Heart right ventricle (tissue), 16 donors: ENCODE data around the gene CLTB. TPM values are rescaled to one million over a fixed set of nuclear protein-coding genes. Genes with fewer than 3 reads are reported as not detected.
A peak's percentile ranks its signal among the peaks of the same experiment; 100 is the strongest.

Experiments
- ATAC-seq, 8 donors: fragments of 200-7000 bp; cut with Tn5 transposase; one replicate each; pipeline ENCODE4 v1.9.1; 2020; ENCODE audit warnings: mild to moderate bottlenecking in 8 of 8, moderate library complexity in 8 of 8, moderate number of reproducible peaks in 1 of 8
- DNase-seq, 2 donors: peaks; one replicate each; pipeline ENCODE4 v3.0.0-alpha.2; 2020
- H3K27ac ChIP-seq, 10 donors: fragments of 200-600 bp; sonication (generic) in 2 of 10; one replicate each; pipeline versions ENCODE4 v1.5.0 to v1.8.0; 2020 to 2022; ENCODE audit warnings: mild to moderate bottlenecking in 3 of 10
- H3K27me3 ChIP-seq, 7 donors: fragments of 200-600 bp; one replicate each; pipeline ENCODE4 v1.8.0; 2021 to 2022; ENCODE audit warnings: mild to moderate bottlenecking in 2 of 7
- H3K36me3 ChIP-seq, 9 donors: fragments of 200-600 bp; sonication (generic) in 1 of 9; one replicate each; pipeline versions ENCODE4 v1.5.0 to v1.8.0; 2020 to 2022; ENCODE audit warnings: mild to moderate bottlenecking in 2 of 9
- H3K4me1 ChIP-seq, 9 donors: fragments of 200-600 bp; sonication (generic) in 1 of 9; one replicate each; pipeline versions ENCODE4 v1.5.0 to v1.8.0; 2020 to 2022; ENCODE audit warnings: mild to moderate bottlenecking in 4 of 9
- H3K4me3 ChIP-seq, 10 donors: fragments of 200-600 bp; sonication (generic) in 2 of 10; one replicate each; pipeline versions ENCODE4 v1.5.0 to v1.8.0; 2020 to 2022; ENCODE audit warnings: mild to moderate bottlenecking in 7 of 10, moderate library complexity in 2 of 10
- H3K9me3 ChIP-seq, 11 donors: fragments of 200-600 bp in 10 of 11; sonication (generic) in 2 of 11; one replicate each; pipeline versions ENCODE4 v1.5.0 to v1.8.0; 2013 to 2022; ENCODE audit warnings: mild to moderate bottlenecking in 2 of 11, control low read depth in 1 of 11, moderate library complexity in 1 of 11
- CTCF ChIP-seq, 9 donors: fragments of 200-600 bp; sonication (generic) in 2 of 9; IDR thresholded peaks; one replicate each; pipeline versions ENCODE4 v1.5.0 to v1.8.0; 2021 to 2022; ENCODE audit warnings: antibody characterized with exemption in 9 of 9, mild to moderate bottlenecking in 5 of 9, moderate library complexity in 1 of 9
- WGBS, 2 donors: extraction: QIAGEN DNeasy Blood & Tissue Kit; methylation state at CpG; one replicate each; pipeline ENCODE4 v1.1.7; 2013; ENCODE audit warnings: inconsistent platforms in 1 of 2; 5-methylcytosine and 5-hydroxymethylcytosine counted together
- intact Hi-C, 10 donors: fragments of 100-400 bp; cut with DNase I; formaldehyde crosslinking; loops; one replicate each; pipeline versions ENCODE4 v1.11.1 to v1.14.2; 2022
- polyA plus RNA-seq, 2 donors: library from polyadenylated mRNA; stranded (reverse); fragments of 200-250 nt; gene quantifications; one replicate each; pipeline ENCODE4 v1.2.3, GENCODE V29; 2013
- total RNA-seq, 10 donors: library from RNA; stranded (reverse); fragmentation: NEBNext Ultra II Directional in 3 of 10; extraction: Animal tissue kit (Norgen Biotek cat#: 25700) in 3 of 10; gene quantifications; one replicate each; pipeline versions ENCODE4 v1.2.1 to v1.2.4, GENCODE V29; 2021 to 2023
- donor health status: Arrhythmogenic right ventricular cardiomyopathy.
- donor health status: ischemic (EF 13 %, LVEDD 7.1; RV severe dilation, severe dysfunction).
- donor health status: healthy with polysubstance abuse.
- donor health status: DM: no; HTN: yes; CAD: no.
- donor health status: DM: no; HTN: no; CAD: no.
- donor health status: ischemic (EF 25% LVEDD 6.9; RV normal size, moderate dysfunction).
- donor health status: ischemic (EF 25% LVEDD 5.7; RV mildly dilated, moderate dysfunction).
- donor health status: healthy.
- donor health status: DM: yes; HTN: yes; CAD: no.
- donor health status: Ischemic cardiomyopathy.
- donor health status: ischemic (EF 35%, LVEDD 5.7; RV mildly dilated, moderate dysfunction).
- donor health status: nonischemic (EF 11% LVEDD 7.7; RV severe dilation, severe dysfunction).
- donor health status: DM: yes; HTN: yes; CAD: no.
- donor health status: PGD.
- donor health status: ischemic (EF 29% LVEDD 5.4; RV normal size, mild dysfunction).
- donor health status: nonischemic (EF 23%, LVEDD 6.1; RV moderate dilation, normal function).

CLTB gene
- total and polyA plus RNA-seq, 12 donors = 192 to 569 (median 229) TPM

GRCh38 chr5:176401281-176402205 is 14.8 kb downstream of the CLTB start:
- Histone ChIP-seq H3K4me3 (no peak overlapping the region), H3K36me3 (peaks cover 0 to 77% (median 16%) of the 10 kb centered on the region in 9 donors), H3K4me1 (peaks cover 7 to 39% (median 31%) of the 10 kb centered on the region in 9 donors), H3K27ac (peak overlapping the region in 9 of 10 donors; percentile 39 to 77 (median 58)), H3K9me3 (no peaks in the 10 kb centered on the region), H3K27me3 (no peaks in the 10 kb centered on the region)
- TF ChIP-seq CTCF (IDR thresholded peaks at IDR 0.05) = no peak
- intact Hi-C loops = loop anchor here in 1 of 10 donors (5.0 kb wide), 1 partner anchor 39 kb away; the partner anchor contains the start of gene KIAA1191
- DNase-seq = no peak
- ATAC-seq = peak in 2 of 8 donors; percentile 41 to 55
- 55 to 57% methylated on average over 22 of the region's 22 CpGs for WGBS, 2 donors

- DNase-seq = no peak
- peak in 5 of 8 donors; percentile 4 to 40 (median 22) for ATAC-seq
- Histone ChIP-seq H3K4me3 (no peak overlapping the region), H3K27ac (peak overlapping the region in 8 of 10 donors; percentile 39 to 77 (median 64)), H3K36me3 (peaks cover 0 to 77% (median 7%) of the 10 kb centered on the region in 9 donors), H3K4me1 (peaks cover 7 to 47% (median 32%) of the 10 kb centered on the region in 9 donors), H3K27me3 (no peaks in the 10 kb centered on the region), H3K9me3 (no peaks in the 10 kb centered on the region)
- no peak for TF ChIP-seq CTCF (IDR thresholded peaks at IDR 0.05)
- 62 to 70% methylated on average over 17 of the region's 17 CpGs for WGBS, 2 donors
- intact Hi-C loops = loop anchor here in 1 of 10 donors (5.0 kb wide), 1 partner anchor 38 kb away; the partner anchor contains the start of gene KIAA1191
Observed at GRCh38 chr5:176400382-176401156, 15.8 kb downstream of the CLTB start.

DNA sequence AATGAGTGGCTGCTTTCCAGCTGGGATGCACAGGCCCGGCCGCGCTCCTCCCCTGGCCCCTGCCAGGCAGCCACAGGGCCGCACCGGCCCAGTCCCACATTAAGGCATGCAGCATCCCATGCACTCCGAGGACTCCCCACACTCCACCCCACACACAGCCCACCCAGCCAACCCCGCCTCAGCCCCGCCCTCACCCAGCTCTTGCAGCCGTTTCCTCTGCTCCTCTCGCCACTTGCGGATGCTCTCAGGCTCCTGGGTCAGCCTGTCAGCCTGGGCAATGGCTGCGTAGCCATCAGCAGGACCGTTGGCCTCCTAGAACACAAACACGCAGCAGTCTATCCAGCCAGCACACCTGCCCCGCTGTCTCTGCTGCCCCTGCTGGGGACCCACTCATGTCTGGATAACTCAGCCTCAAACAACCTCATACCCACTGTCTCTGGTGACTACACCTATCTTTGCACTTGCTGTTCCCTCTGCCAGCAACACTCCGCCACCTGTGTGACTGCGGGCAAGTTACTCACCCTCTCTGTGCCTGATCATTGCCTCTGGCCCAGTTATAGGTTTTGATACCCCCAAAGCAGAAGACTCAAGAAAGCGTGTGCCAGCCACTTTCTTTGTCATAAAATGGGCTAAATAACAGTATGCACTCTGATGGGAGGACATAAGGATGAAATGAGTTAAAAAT is 18.5 kb downstream of the CLTB start:
- H3K4me1 ChIP-seq = peaks cover 7 to 54% (median 37%) of the 10 kb centered on the region in 9 donors
- intact Hi-C loops = no loop called here
- H3K36me3 ChIP-seq = peaks cover 0 to 74% (median 0%) of the 10 kb centered on the region in 9 donors
- no peaks in the 10 kb centered on the region for H3K27me3 ChIP-seq
- no peak overlapping the region for H3K27ac ChIP-seq
- WGBS, 2 donors = 92% methylated on average over 18 of the region's 18 CpGs
- no peak overlapping the region for H3K4me3 ChIP-seq
- DNase-seq (no peak), ATAC-seq (no peak)
- H3K9me3 ChIP-seq = no peaks in the 10 kb centered on the region
- TF ChIP-seq CTCF (IDR thresholded peaks at IDR 0.05) = no peak
